Measurements from ENCODE around the gene IQGAP2.
"Not testable (repeated sequence)": the region's sequence is repeated elsewhere in the genome, so short reads cannot be mapped to it uniquely, and the experiment has no call there.

The IQGAP2 gene

GRCh38 chr5:76723906-76724305 lies 320.8 kb downstream of the IQGAP2 start:
- DNase-seq: no peak

- DNase-seq: no peak
These were observed 321.8 kb downstream of the IQGAP2 start for GRCh38 chr5:76724871-76725270.

GRCh38 chr5:76728965-76729364 lies 325.9 kb downstream of the IQGAP2 start:
- DNase-seq: no peak

DNA sequence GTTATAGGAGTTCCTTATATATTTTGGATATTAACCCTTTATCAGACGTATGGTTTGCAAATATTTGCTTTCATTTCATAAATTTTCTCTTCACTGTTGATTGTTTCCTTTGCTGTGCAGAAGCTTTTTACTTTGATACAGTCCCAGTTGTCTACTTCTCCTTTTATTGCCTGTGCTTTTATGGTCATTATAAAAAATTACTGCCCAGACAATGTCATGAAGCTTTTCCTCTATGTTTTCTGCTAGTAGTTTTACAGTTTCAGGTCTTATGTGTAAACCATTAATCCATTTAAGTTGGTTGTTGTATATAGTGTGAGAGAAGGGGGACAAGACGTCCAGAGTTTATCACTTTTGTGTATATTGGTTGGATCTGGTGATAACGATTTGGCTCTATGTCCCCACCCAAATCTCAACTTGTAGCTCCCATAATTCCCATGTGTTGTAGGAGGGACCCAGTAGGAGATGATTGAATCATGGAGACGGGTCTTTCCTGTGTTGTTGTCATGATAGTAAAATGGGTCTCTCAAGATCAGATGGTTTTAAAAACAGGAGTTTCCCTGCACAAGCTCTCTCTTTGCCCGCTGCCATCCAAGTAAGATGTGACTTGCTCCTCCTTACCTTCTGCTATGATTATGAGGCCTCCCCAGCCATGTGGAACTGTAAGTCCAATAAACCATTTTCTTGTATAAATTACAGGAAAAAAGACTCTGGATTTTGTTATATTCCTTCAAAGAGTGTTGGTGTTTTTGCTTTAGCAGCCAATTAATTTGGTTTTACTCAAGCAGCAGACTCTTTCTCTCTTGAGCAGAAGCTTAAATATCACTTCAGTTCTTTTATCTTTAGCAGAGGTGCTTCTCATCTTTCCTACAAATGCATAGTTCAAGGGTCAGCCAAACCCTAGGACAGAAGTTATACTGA lies 326.5 kb downstream of the IQGAP2 start:
- no peak for DNase-seq

DNA sequence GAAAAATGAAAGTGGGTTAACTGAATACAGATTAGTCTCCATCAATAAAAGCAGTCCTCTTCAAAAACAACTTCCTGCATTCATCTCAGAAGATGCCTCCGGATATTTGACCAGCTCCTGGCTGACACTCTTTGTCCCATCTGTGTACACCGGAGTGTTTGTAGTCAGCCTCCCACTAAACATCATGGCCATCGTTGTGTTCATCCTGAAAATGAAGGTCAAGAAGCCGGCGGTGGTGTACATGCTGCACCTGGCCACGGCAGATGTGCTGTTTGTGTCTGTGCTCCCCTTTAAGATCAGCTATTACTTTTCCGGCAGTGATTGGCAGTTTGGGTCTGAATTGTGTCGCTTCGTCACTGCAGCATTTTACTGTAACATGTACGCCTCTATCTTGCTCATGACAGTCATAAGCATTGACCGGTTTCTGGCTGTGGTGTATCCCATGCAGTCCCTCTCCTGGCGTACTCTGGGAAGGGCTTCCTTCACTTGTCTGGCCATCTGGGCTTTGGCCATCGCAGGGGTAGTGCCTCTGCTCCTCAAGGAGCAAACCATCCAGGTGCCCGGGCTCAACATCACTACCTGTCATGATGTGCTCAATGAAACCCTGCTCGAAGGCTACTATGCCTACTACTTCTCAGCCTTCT lies 329.4 kb downstream of the IQGAP2 start:
- DNase-seq: no peak

DNA sequence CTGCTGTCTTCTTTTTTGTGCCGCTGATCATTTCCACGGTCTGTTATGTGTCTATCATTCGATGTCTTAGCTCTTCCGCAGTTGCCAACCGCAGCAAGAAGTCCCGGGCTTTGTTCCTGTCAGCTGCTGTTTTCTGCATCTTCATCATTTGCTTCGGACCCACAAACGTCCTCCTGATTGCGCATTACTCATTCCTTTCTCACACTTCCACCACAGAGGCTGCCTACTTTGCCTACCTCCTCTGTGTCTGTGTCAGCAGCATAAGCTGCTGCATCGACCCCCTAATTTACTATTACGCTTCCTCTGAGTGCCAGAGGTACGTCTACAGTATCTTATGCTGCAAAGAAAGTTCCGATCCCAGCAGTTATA lies 329.9 kb downstream of the IQGAP2 start:
- no peak for DNase-seq

- DNase-seq: no peak
These were observed 332.9 kb downstream of the IQGAP2 start for GRCh38 chr5:76735762-76736545.

DNA sequence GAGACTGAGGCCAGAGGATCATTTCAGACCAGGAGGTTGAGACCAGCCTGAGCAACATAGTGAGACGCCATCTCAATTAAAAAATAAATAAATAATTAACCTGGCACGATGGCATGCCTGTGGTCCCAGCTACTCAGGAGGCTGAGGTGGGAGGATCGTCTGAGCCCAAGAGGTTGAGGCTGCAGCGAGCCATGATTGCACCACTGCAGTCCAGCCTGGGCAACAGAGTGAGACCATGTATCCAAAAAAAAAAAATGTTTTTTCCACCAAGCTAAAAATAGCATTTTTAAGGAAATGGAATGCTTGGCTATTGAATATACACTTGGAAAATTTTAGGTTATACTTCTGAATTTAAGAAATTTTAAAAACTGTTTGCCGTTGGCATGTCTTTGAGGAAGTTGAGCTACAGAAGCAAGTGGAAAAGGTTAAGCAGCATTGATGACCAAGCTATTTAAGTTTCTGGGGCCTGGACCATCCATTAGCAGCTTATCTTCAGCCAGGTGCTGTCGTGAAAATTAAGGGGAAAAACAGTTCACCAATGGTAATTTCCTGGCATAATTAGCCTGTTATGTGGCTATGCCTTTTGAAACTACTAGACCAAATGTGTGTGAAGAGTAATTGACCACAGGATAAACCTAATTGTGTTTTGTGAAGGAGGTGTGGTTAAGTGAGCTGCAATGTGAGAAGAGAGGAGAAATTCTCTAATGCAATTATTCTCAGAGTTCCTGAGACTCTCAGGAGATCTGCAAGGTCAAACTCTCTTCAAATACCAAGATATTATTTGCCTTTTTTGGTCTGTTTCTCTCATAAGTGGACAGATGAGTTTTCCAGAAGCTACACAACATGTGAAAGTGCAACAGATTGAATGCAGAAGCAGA lies 333.8 kb downstream of the IQGAP2 start:
- no peak for DNase-seq

GRCh38 chr5:76737846-76738245 lies 334.8 kb downstream of the IQGAP2 start:
- DNase-seq: no peak

DNA sequence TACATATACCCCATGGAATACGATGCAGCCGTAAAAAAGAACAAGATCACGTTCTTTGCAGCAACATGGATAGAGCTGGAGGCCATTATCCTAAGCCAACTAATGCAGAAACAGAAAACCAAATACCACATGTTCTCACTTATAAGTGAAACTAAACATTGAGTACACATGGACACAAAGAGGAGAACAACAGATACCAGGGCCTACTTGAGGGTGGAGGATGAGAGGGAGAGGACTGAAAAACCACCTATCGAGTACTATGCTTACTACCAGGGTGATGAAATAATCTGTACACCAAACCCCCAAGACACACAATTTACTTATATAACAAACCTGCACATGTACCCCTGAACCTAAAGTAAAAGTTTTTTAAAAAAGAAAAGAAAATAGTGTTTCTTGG lies 338.4 kb downstream of the IQGAP2 start:
- not testable (repeated sequence) for DNase-seq

GRCh38 chr5:76742583-76742982 lies 339.5 kb downstream of the IQGAP2 start:
- no peak for DNase-seq

DNA sequence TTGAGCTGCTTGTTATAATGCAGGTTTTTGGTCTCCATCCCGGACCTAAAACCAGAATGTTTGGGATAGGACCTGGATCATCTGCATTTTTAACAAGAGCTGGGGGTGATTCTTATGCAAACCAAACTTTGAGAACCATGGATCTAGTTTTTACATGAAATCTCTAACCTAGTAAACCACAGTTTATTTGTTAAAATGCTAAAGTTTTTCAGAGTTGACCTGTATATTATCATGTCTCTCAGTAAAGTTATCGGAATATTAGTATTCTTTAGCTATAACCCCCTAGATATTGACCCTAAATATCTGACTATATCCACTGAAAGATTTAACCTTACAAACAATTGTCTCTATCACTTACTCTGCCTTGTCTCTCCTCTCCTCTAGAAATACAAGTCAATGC lies 341.5 kb downstream of the IQGAP2 start:
- no peak for DNase-seq

DNA sequence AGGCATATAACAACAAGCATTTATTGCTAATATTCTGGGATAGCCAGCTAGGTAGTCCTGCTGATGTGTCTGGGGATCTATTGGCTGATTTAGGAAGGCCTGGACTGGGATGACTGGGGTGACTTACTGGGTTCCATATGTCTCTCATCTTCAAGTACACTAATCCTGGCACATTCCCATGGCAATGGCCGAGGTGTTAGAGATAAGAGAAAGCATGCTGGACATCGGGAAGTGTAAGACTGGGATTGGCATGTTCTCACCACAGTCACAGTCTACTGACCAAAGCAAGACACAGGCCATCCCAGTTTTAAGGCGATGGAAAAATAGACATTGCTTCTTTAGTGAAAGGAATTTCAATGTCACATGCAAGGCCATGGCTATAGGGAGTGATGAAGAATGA lies 342.6 kb downstream of the IQGAP2 start:
- no peak for DNase-seq

DNA sequence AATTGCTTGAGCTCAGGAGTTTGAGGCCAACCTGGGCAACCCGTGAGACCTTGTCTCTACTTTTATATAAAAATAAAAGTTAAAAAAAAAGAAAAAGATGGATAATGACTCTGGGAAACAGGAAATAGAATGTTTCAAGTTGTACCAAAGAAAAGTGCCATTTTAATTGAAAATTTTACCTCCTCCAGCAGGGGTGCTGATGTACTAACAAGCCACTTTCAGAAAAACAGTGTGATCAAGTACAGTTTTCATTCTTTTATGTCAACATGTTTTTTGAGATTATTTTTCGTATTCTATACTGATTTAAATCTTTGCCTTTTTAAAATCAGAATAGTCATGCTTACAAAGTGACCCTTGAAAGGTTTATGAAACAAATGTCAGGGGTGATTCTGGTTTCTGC lies 343.6 kb downstream of the IQGAP2 start:
- DNase-seq: no peak

DNA sequence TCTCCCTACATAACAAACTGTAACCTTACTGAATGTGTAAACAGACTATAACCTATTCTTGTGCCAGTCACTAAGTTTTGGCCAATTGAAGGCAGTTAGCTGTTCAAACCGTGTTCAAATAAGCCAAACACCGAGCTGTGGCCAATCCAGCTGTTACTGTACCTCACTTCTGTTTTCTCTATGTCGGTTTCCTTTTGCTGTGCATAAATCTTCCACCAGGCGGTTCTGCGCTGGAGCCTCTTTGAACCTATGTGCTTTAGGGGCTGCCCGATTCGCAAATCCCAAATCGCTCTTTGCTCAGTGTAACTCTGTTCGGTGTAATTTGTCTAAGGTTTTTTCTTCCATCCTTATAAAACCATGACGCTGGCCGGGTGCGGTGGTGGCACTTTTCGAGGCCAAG lies 344.6 kb downstream of the IQGAP2 start:
- no peak for DNase-seq

DNA sequence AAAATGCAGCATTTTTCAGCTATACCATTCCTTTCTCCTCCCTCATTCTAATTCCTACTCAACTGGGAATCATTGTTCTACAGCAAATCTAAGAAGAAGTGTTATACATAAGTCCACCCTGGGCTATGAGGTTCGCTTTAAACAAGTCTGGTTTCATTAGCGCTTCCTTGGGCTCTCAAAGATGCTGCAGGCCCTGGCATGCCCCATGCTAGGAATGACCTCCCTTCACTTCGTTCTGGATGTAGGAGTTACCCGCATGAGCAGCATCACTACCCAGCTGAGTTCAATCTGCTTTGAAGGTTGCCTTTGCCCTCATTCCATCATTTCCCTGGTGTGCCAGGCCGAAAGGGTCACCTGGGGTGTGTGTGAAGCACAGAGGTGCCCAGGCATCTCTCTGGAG lies 348.2 kb downstream of the IQGAP2 start:
- DNase-seq: no peak

- DNase-seq: peak; percentile 1 to 67
These were observed 351.6 kb downstream of the IQGAP2 start for GRCh38 chr5:76754668-76755078.

- DNase-seq: no peak
These were observed 352.9 kb downstream of the IQGAP2 start for GRCh38 chr5:76755779-76756637.

DNA sequence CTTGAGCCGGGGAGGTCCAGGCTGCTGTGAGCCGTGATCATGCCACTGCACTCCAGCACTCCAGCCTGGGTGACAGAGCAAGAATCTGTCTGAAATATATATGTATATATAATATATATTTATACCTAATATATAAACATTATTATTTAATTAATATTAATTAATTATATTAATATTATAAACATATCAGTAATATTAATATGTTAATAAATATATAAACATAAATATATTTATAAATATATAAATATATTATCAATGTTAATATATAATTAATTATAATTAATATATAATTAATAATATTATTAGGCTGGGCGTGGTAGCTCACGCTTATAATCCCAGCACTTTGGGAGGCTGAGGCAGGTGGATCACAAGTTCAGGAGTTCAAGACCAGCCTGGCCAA lies 354.0 kb downstream of the IQGAP2 start:
- no peak for DNase-seq

Data from NCI-H524 (cell line).